RWPE2 (cell line): ENCODE data around the gene MFNG.

ENCODE experiments used
- ATAC-seq: fragments of 200-7000 bp; cut with Tn5 transposase; 3 replicates; pipeline ENCODE4 v1.9.1; 2021; ENCODE audit warnings: low read depth
- DNase-seq: peaks from one replicate; pipeline ENCODE4 v3.0.0-alpha.2; 2020; ENCODE audit warnings: low spot score
- H3K27ac ChIP-seq: fragments of 450-650 bp; 2 replicates; pipeline ENCODE4 v1.5.1; 2017; ENCODE audit warnings: mild to moderate bottlenecking; ENCODE audit not compliant: poor library complexity, severe bottlenecking
- H3K27me3 ChIP-seq: fragments of 250-450 bp; sonication (Bioruptor Pico); 2 replicates; pipeline ENCODE4 v1.5.1; 2021; ENCODE audit warnings: mild to moderate bottlenecking, moderate library complexity; ENCODE audit not compliant: insufficient read depth, poor library complexity, severe bottlenecking
- H3K36me3 ChIP-seq: fragments of 250-450 bp; sonication (Bioruptor Pico); 2 replicates; pipeline ENCODE4 v1.5.1; 2020; ENCODE audit warnings: low read depth, mild to moderate bottlenecking, moderate library complexity
- H3K4me1 ChIP-seq: fragments of 250-450 bp; sonication (Bioruptor Pico); 2 replicates; pipeline ENCODE4 v1.5.1; 2021; ENCODE audit warnings: mild to moderate bottlenecking, moderate library complexity; ENCODE audit not compliant: insufficient read depth, poor library complexity, severe bottlenecking
- H3K4me3 ChIP-seq: fragments of 250-450 bp; sonication (Bioruptor Pico); 2 replicates; pipeline ENCODE4 v1.5.1; 2021; ENCODE audit warnings: mild to moderate bottlenecking, moderate library complexity; ENCODE audit not compliant: severe bottlenecking
- H3K9me3 ChIP-seq: fragments of 250-450 bp; sonication (Bioruptor Pico); 2 replicates; pipeline ENCODE4 v1.5.1; 2021; ENCODE audit warnings: mild to moderate bottlenecking, moderate library complexity; ENCODE audit not compliant: severe bottlenecking
- TF ChIP-seq, protein P1 (sequence below): fragments of 450-650 bp; IDR thresholded peaks from one replicate; pipeline ENCODE4 v1.5.1; 2017; ENCODE audit warnings: mild to moderate bottlenecking, moderate library complexity; ENCODE audit not compliant: poor library complexity, severe bottlenecking

Gene MFNG

GRCh38 chr22:37504964-37505363, 18.8 kb upstream of the MFNG start:
- DNase-seq (no peak), ATAC-seq (no peak)
- Histone ChIP-seq H3K4me1 (peaks cover 50% of the 10 kb centered on the region), H3K36me3 (peaks cover 89% of the 10 kb centered on the region), H3K9me3 (no peaks in the 10 kb centered on the region), H3K27me3 (no peaks in the 10 kb centered on the region), H3K4me3 (no peak overlapping the region), H3K27ac (peak overlapping the region; percentile 77)
- TF ChIP-seq, protein P1, sequence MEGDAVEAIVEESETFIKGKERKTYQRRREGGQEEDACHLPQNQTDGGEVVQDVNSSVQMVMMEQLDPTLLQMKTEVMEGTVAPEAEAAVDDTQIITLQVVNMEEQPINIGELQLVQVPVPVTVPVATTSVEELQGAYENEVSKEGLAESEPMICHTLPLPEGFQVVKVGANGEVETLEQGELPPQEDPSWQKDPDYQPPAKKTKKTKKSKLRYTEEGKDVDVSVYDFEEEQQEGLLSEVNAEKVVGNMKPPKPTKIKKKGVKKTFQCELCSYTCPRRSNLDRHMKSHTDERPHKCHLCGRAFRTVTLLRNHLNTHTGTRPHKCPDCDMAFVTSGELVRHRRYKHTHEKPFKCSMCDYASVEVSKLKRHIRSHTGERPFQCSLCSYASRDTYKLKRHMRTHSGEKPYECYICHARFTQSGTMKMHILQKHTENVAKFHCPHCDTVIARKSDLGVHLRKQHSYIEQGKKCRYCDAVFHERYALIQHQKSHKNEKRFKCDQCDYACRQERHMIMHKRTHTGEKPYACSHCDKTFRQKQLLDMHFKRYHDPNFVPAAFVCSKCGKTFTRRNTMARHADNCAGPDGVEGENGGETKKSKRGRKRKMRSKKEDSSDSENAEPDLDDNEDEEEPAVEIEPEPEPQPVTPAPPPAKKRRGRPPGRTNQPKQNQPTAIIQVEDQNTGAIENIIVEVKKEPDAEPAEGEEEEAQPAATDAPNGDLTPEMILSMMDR, result no peak

- Histone ChIP-seq H3K27me3 (no peaks in the 10 kb centered on the region), H3K9me3 (no peaks in the 10 kb centered on the region), H3K4me3 (no peak overlapping the region), H3K4me1 (peaks cover 43% of the 10 kb centered on the region), H3K27ac (peak overlapping the region; percentile 77), H3K36me3 (peaks cover 94% of the 10 kb centered on the region)
- no peak for DNase-seq
- no peak for ATAC-seq
- TF ChIP-seq, protein P1, result no peak
Measured at GRCh38 chr22:37503850-37504249, 17.7 kb upstream of the MFNG start.

DNA sequence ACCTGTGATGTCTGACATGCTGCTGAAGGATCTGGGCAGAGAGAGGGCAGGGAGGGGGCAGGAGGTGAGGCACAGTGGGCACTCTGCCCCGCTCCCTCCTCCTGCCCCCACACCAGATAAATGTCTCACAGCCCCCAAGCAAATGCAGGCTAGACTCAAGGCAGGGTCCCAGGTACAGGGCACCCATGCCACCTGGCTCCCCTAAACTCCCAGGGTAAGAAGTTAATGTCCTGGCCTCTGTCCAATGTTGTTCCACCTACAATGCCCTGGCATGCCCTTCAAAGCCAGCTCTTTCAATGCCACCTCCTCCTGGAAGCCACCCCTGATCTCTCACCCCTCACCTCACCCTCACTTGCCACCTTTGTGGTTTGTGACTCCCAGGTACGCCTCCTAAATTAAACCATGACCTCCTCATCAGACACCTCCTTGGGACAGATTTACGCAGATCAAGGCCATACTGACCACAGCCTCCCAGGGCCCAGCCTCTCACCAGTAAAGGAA, 17.0 kb upstream of the MFNG start:
- TF ChIP-seq, protein P1, result no peak
- DNase-seq (no peak), ATAC-seq (no peak)
- H3K9me3 ChIP-seq, result no peaks in the 10 kb centered on the region
- H3K27me3 ChIP-seq, result no peaks in the 10 kb centered on the region
- H3K36me3 ChIP-seq, result peaks cover 90% of the 10 kb centered on the region
- peaks cover 36% of the 10 kb centered on the region for H3K4me1 ChIP-seq
- H3K4me3 ChIP-seq, result no peak overlapping the region
- peak overlapping the region; percentile 77 for H3K27ac ChIP-seq

- ATAC-seq, result peak; percentile 82
- no peaks in the 10 kb centered on the region for H3K9me3 ChIP-seq
- H3K27me3 ChIP-seq, result no peaks in the 10 kb centered on the region
- peaks cover 90% of the 10 kb centered on the region for H3K36me3 ChIP-seq
- no peak overlapping the region for H3K4me3 ChIP-seq
- peaks cover 41% of the 10 kb centered on the region for H3K4me1 ChIP-seq
- DNase-seq, result peak; percentile 93
- H3K27ac ChIP-seq, result peak overlapping the region; percentile 77
- TF ChIP-seq, protein P1, result no peak
Measured at GRCh38 chr22:37502342-37503182, 16.4 kb upstream of the MFNG start.
